ENCODE data around the gene POLD4.

POLD4 gene

DNA sequence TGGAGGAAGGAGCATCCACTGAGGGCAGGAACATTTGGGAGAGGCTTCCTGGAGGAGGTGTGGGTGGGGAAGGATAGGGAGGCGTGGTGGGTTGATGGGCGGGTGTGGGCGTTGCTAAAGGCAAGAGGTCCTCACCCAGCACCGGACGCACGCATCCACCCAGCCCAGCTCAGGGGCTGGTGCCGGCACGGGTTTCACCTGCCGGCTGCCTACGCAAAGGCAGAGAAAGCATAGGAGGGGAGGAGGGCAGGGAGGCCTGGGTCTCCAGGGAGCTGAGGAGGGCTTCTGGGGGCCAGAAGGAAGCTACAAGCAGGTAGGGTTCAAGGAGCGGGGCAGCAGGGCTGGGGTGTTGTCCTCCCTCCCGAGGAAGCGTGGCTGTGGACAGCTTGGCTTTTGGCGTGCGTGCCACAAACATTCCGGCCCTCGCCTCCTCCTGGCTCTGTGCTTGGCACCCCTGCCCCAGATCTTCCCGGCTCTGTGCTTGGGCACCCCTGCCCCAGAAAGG, 42.2 kb downstream of the POLD4 start:
- H3K4me3 ChIP-seq (replicated peaks; ENCODE audit: low read depth, low read length), result no peak overlapping the region
- no peak for DNase-seq (ENCODE audit: extremely low read depth, low read depth)
- TF ChIP-seq, protein P1, sequence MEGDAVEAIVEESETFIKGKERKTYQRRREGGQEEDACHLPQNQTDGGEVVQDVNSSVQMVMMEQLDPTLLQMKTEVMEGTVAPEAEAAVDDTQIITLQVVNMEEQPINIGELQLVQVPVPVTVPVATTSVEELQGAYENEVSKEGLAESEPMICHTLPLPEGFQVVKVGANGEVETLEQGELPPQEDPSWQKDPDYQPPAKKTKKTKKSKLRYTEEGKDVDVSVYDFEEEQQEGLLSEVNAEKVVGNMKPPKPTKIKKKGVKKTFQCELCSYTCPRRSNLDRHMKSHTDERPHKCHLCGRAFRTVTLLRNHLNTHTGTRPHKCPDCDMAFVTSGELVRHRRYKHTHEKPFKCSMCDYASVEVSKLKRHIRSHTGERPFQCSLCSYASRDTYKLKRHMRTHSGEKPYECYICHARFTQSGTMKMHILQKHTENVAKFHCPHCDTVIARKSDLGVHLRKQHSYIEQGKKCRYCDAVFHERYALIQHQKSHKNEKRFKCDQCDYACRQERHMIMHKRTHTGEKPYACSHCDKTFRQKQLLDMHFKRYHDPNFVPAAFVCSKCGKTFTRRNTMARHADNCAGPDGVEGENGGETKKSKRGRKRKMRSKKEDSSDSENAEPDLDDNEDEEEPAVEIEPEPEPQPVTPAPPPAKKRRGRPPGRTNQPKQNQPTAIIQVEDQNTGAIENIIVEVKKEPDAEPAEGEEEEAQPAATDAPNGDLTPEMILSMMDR (IDR thresholded peaks at IDR 0.05; ENCODE audit: low read depth, low read length, missing control alignments), result no peak

DNA sequence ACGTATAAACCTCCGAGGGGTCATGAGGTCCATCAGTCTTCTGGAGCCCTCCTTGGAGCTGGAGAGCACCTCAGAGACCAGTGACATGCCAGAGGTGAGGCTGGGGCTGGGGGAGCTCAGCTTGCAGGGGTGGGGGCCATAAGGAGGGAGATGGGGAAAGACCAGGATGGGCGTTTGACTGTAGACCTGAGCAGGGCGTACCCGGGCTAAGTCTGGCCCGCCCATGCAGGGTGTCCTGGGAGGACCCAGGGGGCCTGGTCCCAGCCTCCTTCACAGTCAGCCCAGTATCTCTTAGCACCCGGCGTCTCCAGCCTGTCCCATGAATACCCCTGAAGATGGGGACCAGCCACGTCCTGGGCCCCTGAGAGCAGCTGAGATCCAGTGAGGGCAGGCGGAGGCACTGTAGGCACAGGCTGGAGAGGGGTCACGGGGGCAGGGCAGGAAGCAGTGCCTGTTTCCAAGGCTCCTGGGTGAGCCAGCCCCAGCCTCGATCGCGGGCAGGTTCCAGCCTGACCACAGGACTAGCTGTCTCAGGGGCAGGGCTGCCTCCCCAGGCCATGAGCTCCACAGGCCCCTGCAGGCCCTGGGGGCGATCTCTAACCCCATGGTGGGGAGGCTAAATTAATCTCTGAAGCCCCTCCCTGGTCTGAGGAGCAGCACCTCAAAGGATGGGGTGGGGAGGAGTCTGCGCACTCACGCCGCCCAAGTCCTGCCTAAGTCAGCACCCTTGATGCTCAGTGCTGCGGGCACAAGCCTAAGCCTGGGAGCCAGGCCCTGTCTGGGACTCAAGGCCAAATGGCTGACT, 42.9 kb downstream of the POLD4 start:
- no peak overlapping the region for H3K4me3 ChIP-seq (replicated peaks; ENCODE audit: low read depth, low read length)
- TF ChIP-seq, protein P1 (IDR thresholded peaks at IDR 0.05; ENCODE audit: low read depth, low read length, missing control alignments), result no peak
- no peak for DNase-seq (ENCODE audit: extremely low read depth, low read depth)

DNA sequence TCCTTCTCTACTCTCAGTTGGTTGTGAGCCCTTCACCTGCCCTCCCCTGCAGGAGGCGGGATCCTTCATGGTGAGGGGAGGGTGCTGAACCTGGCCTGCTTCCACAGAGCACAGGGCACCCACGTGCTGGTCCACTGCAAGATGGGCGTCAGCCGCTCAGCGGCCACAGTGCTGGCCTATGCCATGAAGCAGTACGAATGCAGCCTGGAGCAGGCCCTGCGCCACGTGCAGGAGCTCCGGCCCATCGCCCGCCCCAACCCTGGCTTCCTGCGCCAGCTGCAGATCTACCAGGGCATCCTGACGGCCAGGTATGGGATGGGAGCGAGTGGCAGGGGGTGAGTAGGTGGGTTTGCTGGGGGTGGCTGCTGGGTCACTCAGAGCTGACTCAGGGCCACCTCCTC, 43.7 kb downstream of the POLD4 start:
- TF ChIP-seq, protein P1 (IDR thresholded peaks at IDR 0.05; ENCODE audit: low read depth, low read length, missing control alignments), result no peak
- no peak overlapping the region for H3K4me3 ChIP-seq (replicated peaks; ENCODE audit: low read depth, low read length)
- DNase-seq (ENCODE audit: extremely low read depth, low read depth), result no peak

DNA sequence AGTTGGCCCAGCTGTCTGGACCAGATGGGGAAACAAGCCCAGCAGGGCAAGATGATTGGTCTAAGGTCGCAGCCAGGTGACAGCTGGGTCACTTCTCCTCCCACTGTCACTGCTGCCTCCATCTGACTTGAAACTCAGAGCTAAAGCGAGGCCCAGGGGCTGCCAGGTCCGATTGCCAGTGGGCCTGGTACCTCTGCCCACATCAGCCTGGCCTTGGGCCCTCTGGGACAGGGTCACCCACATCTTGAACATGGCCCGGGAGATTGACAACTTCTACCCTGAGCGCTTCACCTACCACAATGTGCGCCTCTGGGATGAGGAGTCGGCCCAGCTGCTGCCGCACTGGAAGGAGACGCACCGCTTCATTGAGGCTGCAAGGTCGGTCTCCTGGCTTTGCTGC, 44.2 kb downstream of the POLD4 start:
- no peak for DNase-seq (ENCODE audit: extremely low read depth, low read depth)
- TF ChIP-seq, protein P1 (IDR thresholded peaks at IDR 0.05; ENCODE audit: low read depth, low read length, missing control alignments), result no peak
- H3K4me3 ChIP-seq (replicated peaks; ENCODE audit: low read depth, low read length), result no peak overlapping the region

DNA sequence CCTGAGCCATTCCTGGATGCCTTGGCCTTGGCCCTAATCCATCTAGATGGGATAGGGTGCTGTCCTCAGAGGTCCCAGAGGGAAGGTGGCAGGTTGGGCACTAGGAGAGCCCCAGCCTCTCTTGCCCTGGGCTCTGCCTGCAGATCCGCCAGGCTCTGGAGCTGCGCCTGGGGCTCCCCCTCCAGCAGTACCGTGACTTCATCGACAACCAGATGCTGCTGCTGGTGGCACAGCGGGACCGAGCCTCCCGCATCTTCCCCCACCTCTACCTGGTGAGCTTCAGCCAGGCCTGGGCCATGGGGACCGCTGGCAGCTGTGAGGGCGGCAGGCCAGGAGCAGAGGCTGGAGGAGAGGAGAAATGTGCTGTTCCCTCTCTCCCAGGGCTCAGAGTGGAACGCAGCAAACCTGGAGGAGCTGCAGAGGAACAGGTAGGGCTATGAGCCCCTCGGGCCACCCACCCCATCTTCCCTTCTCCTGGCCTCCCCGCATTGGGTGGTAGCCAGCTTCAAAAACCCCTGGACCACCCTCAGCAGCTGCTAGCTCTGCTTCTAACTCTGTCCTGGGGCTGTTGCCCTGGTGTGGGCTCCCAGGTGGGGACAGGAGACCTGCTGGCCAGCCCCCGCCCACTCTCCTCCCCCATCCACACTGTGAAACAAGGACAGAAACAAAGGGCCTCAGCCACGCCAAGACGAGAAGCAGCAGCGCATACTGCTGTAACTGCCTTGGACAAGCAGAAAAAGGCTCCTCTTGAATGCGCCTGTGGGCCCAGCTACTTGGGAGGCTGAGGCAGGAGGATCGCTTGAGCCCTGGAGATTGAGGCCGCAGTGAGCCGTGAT, 45.1 kb downstream of the POLD4 start:
- no peak overlapping the region for H3K4me3 ChIP-seq (replicated peaks; ENCODE audit: low read depth, low read length)
- no peak for DNase-seq (ENCODE audit: extremely low read depth, low read depth)
- TF ChIP-seq, protein P1 (IDR thresholded peaks at IDR 0.05; ENCODE audit: low read depth, low read length, missing control alignments), result no peak

DNA sequence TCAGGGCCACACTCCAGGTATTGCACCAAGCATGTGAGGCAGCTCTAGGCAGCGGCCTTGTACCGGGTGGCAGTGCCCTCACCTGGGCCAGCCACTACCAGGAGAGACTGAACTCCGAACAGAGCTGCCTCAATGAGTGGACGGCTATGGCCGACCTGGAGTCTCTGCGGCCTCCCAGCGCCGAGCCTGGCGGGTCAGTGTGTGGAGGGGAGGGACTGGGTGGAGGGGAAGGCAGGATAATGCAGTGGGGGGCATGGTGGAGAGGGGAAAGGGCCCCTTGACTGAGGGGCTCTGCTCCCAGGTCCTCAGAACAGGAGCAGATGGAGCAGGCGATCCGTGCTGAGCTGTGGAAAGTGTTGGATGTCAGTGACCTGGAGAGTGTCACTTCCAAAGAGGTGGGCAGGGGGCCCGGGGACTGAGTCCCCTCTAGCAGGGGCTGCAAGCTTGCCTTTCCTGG, 45.8 kb downstream of the POLD4 start:
- H3K4me3 ChIP-seq (replicated peaks; ENCODE audit: low read depth, low read length), result no peak overlapping the region
- DNase-seq (ENCODE audit: extremely low read depth, low read depth), result no peak
- TF ChIP-seq, protein P1 (IDR thresholded peaks at IDR 0.05; ENCODE audit: low read depth, low read length, missing control alignments), result no peak

Measured in HFF-Myc (cell line).